Peyer's patch (tissue), 4 donors: ENCODE measurements around the gene SPAG9. TPM values are rescaled to one million over a fixed set of nuclear protein-coding genes. Genes with fewer than 3 reads are reported as not detected.
A peak's percentile ranks its signal among the peaks of the same experiment; 100 is the strongest.
"Not testable (repeated sequence)": the region's sequence is repeated elsewhere in the genome, so short reads cannot be mapped to it uniquely, and the experiment has no call there.

ENCODE experiments used
- DNase-seq, 3 donors: peaks; one replicate each; pipeline ENCODE4 v3.0.0-alpha.2; 2017 to 2019
- H3K27ac ChIP-seq, 4 donors: fragments of 200-600 bp; sonication (generic); one replicate each; pipeline ENCODE4 v1.5.1; 2016 to 2019
- H3K27me3 ChIP-seq, 2 donors: fragments of 200-600 bp; sonication (generic); one replicate each; pipeline ENCODE4 v1.5.1; 2019
- H3K36me3 ChIP-seq, 3 donors: fragments of 200-600 bp; sonication (generic); one replicate each; pipeline ENCODE4 v1.5.1; 2016 to 2019
- H3K4me1 ChIP-seq, 4 donors: fragments of 200-600 bp; sonication (generic); one replicate each; pipeline ENCODE4 v1.5.1; 2016 to 2019
- H3K4me3 ChIP-seq, 4 donors: fragments of 200-600 bp; sonication (generic); 1 replicate in 3 of 4; 2 replicates in 1 of 4; pipeline ENCODE4 v1.5.1; 2016 to 2019; ENCODE audit warnings: mild to moderate bottlenecking in 1 of 4
- H3K9me3 ChIP-seq, 4 donors: fragments of 200-600 bp; sonication (generic); one replicate each; pipeline ENCODE4 v1.5.1; 2016 to 2019; ENCODE audit warnings: mild to moderate bottlenecking in 1 of 4
- POLR2A ChIP-seq, 2 donors: fragments of 450-650 bp; IDR thresholded peaks; one replicate each; pipeline ENCODE4 v1.5.1; 2017; ENCODE audit warnings: antibody characterized with exemption in 2 of 2, mild to moderate bottlenecking in 2 of 2, moderate library complexity in 2 of 2
- total RNA-seq, 4 donors: library from RNA; depleted of rRNA; stranded (reverse); fragments of >200 nt; gene quantifications; one replicate each; pipeline ENCODE4 v1.1.0, GENCODE V29; 2016
- TF ChIP-seq, protein P1 (sequence below), 6 experiments: fragments of 450-650 bp in 4 of 6; fragments of 200-600 bp in 2 of 6; sonication (generic) in 1 of 6; IDR thresholded peaks; one replicate each; pipeline ENCODE4 v1.5.1; 2017 to 2019; ENCODE audit warnings: antibody characterized with exemption in 6 of 6, mild to moderate bottlenecking in 3 of 6, moderate library complexity in 1 of 6

SPAG9 gene
- total RNA-seq, 4 donors from 2014 or later = 104 to 149 (median 132) TPM

DNA sequence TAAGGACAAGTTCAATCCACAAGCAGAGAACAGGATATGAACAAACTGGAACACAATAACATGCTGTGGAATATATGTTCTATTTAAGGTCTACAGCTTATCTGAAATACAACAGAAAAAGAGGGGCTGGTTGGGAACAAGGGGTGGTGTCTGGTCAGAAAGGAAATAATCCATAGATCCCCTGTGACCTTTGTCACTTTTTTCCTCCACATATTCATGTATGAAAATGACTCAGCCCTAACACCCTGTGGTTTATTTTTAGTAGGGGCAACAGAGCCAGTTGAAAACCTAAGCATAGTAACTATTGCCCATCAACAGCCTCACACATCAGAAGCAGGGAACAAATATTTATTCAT is 12.3 kb upstream of the SPAG9 start:
- no peak for DNase-seq

DNA sequence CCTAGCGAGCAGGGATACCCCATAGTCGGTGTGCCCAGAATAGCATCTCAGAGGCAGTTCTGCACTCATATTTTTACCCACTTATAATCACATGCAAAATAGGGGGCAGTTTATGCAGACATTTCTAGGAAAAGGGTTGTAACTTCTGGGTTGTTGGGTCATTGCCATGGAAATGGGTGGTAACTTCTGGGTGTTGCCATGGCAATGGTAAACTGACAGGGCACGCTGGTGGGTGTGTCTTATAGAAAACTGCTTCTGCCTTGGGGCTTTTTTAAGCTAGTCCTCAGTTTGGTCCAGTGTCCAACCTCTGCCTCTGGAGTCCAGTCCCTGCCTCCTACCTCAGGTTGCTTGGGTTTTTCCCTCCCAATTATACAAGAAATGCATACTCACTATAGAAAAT is 7.4 kb upstream of the SPAG9 start:
- H3K27ac ChIP-seq = no peak overlapping the region
- H3K27me3 ChIP-seq = no peaks in the 10 kb centered on the region
- no peak for DNase-seq
- TF ChIP-seq, protein P1, sequence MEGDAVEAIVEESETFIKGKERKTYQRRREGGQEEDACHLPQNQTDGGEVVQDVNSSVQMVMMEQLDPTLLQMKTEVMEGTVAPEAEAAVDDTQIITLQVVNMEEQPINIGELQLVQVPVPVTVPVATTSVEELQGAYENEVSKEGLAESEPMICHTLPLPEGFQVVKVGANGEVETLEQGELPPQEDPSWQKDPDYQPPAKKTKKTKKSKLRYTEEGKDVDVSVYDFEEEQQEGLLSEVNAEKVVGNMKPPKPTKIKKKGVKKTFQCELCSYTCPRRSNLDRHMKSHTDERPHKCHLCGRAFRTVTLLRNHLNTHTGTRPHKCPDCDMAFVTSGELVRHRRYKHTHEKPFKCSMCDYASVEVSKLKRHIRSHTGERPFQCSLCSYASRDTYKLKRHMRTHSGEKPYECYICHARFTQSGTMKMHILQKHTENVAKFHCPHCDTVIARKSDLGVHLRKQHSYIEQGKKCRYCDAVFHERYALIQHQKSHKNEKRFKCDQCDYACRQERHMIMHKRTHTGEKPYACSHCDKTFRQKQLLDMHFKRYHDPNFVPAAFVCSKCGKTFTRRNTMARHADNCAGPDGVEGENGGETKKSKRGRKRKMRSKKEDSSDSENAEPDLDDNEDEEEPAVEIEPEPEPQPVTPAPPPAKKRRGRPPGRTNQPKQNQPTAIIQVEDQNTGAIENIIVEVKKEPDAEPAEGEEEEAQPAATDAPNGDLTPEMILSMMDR (IDR thresholded peaks at IDR 0.05) = no peak
- no peak for TF ChIP-seq POLR2A (IDR thresholded peaks at IDR 0.05)
- peaks cover 0 to 25% (median 3%) of the 10 kb centered on the region in 4 donors for H3K4me1 ChIP-seq
- no peaks in the 10 kb centered on the region for H3K36me3 ChIP-seq
- H3K9me3 ChIP-seq = no peaks in the 10 kb centered on the region
- no peak overlapping the region for H3K4me3 ChIP-seq

More for the DNA sequence above, 12.3 kb upstream of the SPAG9 start:
- TF ChIP-seq POLR2A (IDR thresholded peaks at IDR 0.05) = no peak
- TF ChIP-seq, protein P1 (IDR thresholded peaks at IDR 0.05) = no peak
- Histone ChIP-seq H3K36me3 (no peaks in the 10 kb centered on the region), H3K4me1 (peaks cover 0 to 20% (median 1%) of the 10 kb centered on the region in 4 donors), H3K4me3 (no peak overlapping the region), H3K9me3 (no peaks in the 10 kb centered on the region), H3K27me3 (no peaks in the 10 kb centered on the region), H3K27ac (peak overlapping the region in 2 of 4 donors; percentile 49 to 65)

DNA sequence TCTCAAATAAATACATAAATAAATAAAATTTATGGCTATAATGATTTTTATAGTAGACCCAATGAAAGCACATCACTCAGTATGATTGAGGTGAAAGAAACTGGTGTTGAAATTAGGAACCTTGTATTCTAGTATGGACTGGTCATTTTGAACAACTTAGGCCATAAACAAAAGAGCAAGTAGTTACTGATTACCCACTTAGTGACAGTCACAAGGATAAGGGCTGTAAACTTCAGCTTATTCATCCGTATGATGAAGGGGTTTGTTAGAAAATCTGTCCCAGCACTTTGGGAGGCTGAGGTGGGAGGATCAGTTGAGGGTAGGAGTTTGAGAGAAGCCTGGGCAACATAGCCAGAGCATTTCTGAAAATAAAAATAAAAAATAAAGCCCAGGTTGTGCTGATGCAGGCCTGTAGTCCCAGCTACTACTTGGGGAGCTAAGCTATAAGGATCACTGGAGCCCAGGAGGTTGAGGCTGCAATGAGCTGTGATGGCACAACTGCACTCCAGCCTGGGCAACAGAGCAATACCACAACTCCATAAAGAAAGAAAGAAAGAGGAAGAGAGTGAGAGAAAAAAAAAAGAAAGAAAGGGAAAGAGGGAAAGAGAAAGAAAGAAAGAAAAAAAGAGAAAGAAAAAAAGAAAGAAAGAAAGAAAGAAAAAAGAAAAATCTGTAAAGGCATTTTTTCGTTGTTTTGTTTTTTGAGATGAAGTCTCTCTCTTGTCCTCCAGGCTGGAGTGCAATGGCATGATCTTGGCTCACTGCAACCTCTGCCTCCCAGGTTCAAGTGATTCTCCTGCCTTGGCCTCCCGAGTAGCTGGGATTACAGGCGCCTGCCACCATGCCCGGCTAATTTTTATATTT is 4.2 kb upstream of the SPAG9 start:
- TF ChIP-seq, protein P1 (IDR thresholded peaks at IDR 0.05) = no peak
- TF ChIP-seq POLR2A (IDR thresholded peaks at IDR 0.05) = no peak
- no peak for DNase-seq
- no peaks in the 10 kb centered on the region for H3K36me3 ChIP-seq
- no peaks in the 10 kb centered on the region for H3K9me3 ChIP-seq
- H3K27me3 ChIP-seq = no peaks in the 10 kb centered on the region
- H3K4me1 ChIP-seq = peaks cover 0 to 19% (median 2%) of the 10 kb centered on the region in 4 donors
- no peak overlapping the region for H3K4me3 ChIP-seq
- peak overlapping the region in 2 of 4 donors; percentile 69 to 77 for H3K27ac ChIP-seq

DNA sequence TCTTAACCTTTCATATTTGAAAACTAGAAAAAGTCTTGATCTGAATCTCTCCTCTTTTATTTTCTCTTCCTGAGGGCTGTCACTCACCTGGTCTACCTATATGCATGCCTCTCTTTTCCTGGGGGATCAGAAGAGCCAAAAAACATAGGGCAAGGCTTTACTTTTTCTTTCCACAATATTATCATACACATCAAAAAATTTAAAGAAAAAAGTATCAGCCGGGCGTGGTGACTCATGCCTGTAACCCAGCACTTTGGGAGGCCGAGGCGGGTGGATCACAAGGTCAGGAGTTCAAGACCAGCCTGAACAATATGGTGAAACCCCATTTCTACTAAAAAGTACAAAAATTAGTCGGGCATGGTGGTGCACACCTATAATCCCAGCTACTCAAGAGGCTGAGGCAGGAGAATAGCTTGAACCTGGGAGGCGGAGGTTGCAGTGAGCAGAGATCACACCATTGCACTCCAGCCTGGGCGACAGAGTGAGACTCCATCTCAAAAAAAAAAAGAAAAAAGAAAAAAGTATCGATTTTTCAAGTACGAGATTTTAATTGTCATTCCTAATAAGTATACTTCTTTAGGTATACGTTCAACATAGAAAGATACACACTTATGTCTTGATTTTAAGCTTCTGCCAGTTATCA is 1.9 kb upstream of the SPAG9 start:
- Histone ChIP-seq H3K4me1 (peaks cover 4 to 29% (median 6%) of the 10 kb centered on the region in 4 donors), H3K27ac (peak overlapping the region; percentile 99 to 100 (median 100))
- H3K36me3 ChIP-seq, DNase-seq, H3K9me3 ChIP-seq, H3K27me3 ChIP-seq, H3K4me3 ChIP-seq: not testable (repeated sequence)

DNA sequence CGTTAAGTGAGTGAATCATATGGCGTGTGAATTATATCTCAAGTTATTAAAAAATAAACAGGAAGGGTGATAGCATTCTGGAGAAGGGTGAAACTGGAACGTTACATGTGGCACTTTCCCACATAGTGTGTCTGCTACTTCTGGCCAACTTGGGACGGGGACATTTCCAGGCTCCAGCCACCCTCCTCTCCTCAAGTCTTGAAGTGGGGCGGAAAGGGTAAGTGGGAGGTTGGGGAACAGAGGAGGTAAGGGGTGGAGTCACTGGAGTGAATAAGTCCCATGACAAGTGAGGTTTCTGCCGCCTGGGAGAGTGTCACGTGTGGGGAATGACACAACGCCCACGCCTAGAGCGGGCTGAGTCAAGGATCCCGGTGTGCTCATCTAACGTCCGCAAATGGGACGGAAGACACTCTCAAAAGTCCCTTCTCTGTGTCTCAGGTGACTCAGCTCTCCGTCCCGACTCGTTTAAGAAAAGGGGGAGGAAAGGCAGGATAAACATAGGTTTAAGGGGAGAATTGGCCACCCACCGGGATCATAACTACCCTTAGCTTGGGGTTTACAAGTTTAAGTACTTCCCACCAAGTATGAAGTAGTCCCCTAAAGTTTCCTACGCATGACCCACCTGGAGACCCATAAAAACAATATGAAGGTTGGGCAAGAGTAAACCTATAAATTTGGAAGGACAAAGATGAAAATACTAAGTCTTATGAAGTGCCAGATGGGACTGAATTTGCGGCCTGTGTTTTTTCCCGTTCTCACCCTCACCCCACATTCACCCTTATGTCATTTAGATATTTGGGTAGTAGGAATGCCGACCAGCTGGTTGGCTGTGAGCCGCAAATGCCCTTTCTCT is 1.2 kb upstream of the SPAG9 start:
- peak; percentile 91 to 97 for TF ChIP-seq POLR2A (IDR thresholded peaks at IDR 0.05)
- TF ChIP-seq, protein P1 (IDR thresholded peaks at IDR 0.05) = no peak
- DNase-seq = peak; percentile 74 to 95 (median 91)
- peak overlapping the region; percentile 91 to 100 (median 98) for H3K4me3 ChIP-seq
- no peaks in the 10 kb centered on the region for H3K27me3 ChIP-seq
- H3K9me3 ChIP-seq = no peaks in the 10 kb centered on the region
- no peaks in the 10 kb centered on the region for H3K36me3 ChIP-seq
- peaks cover 4 to 37% (median 6%) of the 10 kb centered on the region in 4 donors for H3K4me1 ChIP-seq
- H3K27ac ChIP-seq = peak overlapping the region; percentile 99 to 100 (median 100)
